Stomach smooth muscle (tissue), 2 donors: ENCODE measurements around the gene SLC44A5.
"Not testable (repeated sequence)": the region's sequence is repeated elsewhere in the genome, so short reads cannot be mapped to it uniquely, and the experiment has no call there.

Experiments used
- H3K27ac ChIP-seq: one replicate; pipeline ENCODE4 v1.7.0; 2013; ENCODE audit warnings: mild to moderate bottlenecking, low read length, inconsistent platforms
- H3K27me3 ChIP-seq, 2 donors: one replicate each; pipeline ENCODE4 v1.7.0; 2013; ENCODE audit warnings: low read length in 2 of 2; ENCODE audit not compliant: insufficient read depth in 2 of 2, control insufficient read depth in 1 of 2
- H3K36me3 ChIP-seq, 2 donors: one replicate each; pipeline ENCODE4 v1.7.0; 2013; ENCODE audit warnings: low read length in 2 of 2; ENCODE audit not compliant: control insufficient read depth in 2 of 2, insufficient read depth in 2 of 2
- H3K4me1 ChIP-seq: one replicate; pipeline ENCODE4 v1.7.0; 2013; ENCODE audit warnings: low read length; ENCODE audit not compliant: control insufficient read depth, insufficient read depth
- H3K4me3 ChIP-seq, 2 donors: one replicate each; pipeline ENCODE4 v1.7.0; 2013; ENCODE audit warnings: low read length in 2 of 2
- H3K9ac ChIP-seq, 2 donors: one replicate each; pipeline ENCODE4 v1.7.0; 2013; ENCODE audit warnings: low read length in 2 of 2, mild to moderate bottlenecking in 1 of 2
- H3K9me3 ChIP-seq, 2 donors: one replicate each; pipeline ENCODE4 v1.7.0; 2013; ENCODE audit warnings: low read length in 2 of 2; ENCODE audit not compliant: control insufficient read depth in 2 of 2
- donor health status: healthy.
- donor health status: Pancreatic carcinoma.

SLC44A5 gene

GRCh38 chr1:75618382-75618781 lies 7.5 kb upstream of the SLC44A5 start:
- Histone ChIP-seq H3K27me3 (peaks cover 8 to 19% of the 10 kb centered on the region in 2 donors), H3K4me3 (no peak overlapping the region), H3K36me3 (no peaks in the 10 kb centered on the region), H3K4me1 (peaks cover 22% of the 10 kb centered on the region), H3K9ac (no peak overlapping the region), H3K27ac (no peak overlapping the region), H3K9me3 (no peaks in the 10 kb centered on the region)

DNA sequence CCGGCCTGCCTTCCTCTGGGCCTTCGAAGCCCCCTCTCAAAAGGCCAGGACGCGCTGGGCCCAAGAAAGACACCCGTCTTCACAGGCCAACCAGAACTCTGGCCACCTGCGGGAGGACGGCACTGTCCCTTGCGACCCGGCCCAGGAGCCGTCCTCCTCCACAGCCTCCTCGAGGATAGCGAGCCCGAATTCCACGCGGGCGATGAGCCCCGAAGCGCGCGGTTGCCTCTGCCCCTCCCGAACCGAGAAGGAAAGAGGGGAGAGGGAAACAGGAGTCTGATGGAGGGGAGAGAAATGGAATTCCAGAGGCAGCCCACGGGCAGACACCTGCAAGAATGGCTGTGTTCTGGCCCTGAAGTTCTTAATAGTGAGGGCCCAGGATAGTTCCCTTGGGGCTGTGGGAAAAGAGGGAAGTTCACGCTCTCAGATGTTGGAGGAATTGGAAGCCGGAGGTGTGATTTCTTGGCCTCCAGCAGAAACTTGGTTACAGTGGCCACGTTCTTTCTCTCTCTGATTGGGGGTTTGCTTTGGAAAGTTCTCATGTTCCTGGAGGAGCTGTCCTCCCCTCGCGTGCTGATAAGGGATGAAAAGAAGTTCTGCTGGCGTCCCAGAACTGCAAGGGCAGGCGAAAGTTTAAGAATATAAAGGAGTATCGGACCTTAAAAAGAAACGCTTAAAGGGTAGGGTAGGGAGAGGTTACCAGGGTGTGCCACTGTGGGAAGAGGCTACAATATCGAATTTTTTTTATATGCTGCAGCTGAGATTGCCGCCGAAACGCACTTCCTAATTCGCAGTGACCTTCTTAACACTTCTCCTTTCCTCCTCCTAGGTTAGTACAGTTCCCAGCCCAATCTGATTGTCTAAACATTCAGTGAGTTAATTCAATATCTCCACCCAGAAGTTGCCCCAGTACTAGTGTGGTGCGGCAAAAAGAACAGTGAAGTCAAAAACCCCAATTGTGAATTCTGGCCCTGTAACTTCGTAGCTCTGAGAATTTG lies 5.8 kb upstream of the SLC44A5 start:
- peaks cover 12 to 33% of the 10 kb centered on the region in 2 donors for H3K27me3 ChIP-seq
- H3K36me3 ChIP-seq = no peaks in the 10 kb centered on the region
- H3K4me3 ChIP-seq = peak overlapping the region; percentile 54 to 75
- no peak overlapping the region for H3K9ac ChIP-seq
- no peaks in the 10 kb centered on the region for H3K9me3 ChIP-seq
- H3K27ac ChIP-seq = no peak overlapping the region
- H3K4me1 ChIP-seq = peaks cover 22% of the 10 kb centered on the region

DNA sequence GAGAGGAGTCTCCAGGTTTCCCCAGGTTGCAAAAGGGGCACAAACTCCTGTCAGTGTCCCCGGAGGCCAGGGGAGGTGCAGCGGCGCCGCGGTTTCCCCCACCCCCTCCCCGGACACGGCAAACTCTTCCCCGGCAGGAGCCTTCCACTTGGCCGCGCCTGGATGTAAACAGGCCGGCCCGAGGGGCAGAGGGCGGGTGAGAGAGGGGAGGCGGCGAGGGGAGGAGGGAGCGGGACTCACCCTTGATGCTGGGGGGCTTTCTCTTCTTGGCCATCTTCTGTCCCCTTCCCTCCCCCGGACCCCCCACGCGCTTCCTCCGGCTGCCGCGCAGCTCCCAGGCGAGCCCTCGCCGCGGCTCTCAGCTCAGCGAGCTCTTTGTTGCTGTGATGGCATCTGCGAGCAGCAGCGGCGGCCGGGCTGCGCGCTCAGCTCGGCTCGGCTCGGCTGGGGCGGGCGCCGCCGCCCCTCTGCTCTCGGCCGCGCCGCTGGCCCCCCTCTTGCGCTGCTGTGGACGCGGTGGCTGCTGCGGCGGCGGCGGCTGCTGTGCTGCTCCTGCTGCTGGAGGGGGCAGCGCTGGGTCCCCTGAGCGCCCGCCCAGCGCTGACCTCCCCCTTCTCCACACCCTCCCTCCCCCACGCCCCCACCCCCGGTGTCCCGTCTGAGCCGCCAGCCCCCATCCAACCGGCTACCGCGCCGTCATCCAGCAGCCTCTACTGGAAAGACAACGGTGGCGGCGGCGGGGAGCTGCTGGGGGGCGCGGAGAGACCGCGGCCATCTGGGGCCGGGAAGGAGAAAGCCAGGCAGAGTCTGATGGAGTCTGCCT lies 4.9 kb upstream of the SLC44A5 start:
- Histone ChIP-seq H3K27ac (no peak overlapping the region), H3K9ac (no peak overlapping the region), H3K9me3 (no peaks in the 10 kb centered on the region), H3K27me3 (peaks cover 12 to 33% of the 10 kb centered on the region in 2 donors), H3K4me3 (peak overlapping the region; percentile 73 to 75), H3K4me1 (peaks cover 22% of the 10 kb centered on the region), H3K36me3 (no peaks in the 10 kb centered on the region)

DNA sequence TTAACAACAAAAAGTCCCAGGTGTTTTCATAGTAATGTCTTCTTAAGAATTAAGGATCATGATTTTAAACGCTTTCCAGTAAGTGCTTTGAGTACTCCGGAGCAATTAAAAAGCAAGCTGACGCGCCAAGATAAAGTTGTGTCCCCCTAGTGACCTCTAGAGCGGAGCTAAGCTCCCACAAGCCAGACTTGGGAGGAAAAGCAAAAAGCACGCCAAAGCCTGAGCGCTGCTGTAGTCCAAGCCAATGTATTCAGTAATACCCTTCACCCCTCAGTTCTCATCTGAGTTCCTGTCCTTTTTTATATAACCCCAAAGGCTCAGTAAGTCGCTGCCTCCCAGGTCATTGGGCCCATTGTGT lies 3.5 kb upstream of the SLC44A5 start:
- no peak overlapping the region for H3K9ac ChIP-seq
- H3K36me3 ChIP-seq = no peaks in the 10 kb centered on the region
- H3K4me3 ChIP-seq = peak overlapping the region; percentile 73 to 75
- peaks cover 22% of the 10 kb centered on the region for H3K4me1 ChIP-seq
- H3K27ac ChIP-seq = no peak overlapping the region
- H3K27me3 ChIP-seq = peaks cover 12 to 33% of the 10 kb centered on the region in 2 donors
- H3K9me3 ChIP-seq = no peaks in the 10 kb centered on the region

- H3K36me3 ChIP-seq = no peaks in the 10 kb centered on the region
- H3K9me3 ChIP-seq = no peaks in the 10 kb centered on the region
- peaks cover 22% of the 10 kb centered on the region for H3K4me1 ChIP-seq
- H3K27ac ChIP-seq = no peak overlapping the region
- no peak overlapping the region for H3K9ac ChIP-seq
- no peak overlapping the region for H3K4me3 ChIP-seq
- peaks cover 12 to 33% of the 10 kb centered on the region in 2 donors for H3K27me3 ChIP-seq
Measured at GRCh38 chr1:75613916-75614315, 3.0 kb upstream of the SLC44A5 start.

DNA sequence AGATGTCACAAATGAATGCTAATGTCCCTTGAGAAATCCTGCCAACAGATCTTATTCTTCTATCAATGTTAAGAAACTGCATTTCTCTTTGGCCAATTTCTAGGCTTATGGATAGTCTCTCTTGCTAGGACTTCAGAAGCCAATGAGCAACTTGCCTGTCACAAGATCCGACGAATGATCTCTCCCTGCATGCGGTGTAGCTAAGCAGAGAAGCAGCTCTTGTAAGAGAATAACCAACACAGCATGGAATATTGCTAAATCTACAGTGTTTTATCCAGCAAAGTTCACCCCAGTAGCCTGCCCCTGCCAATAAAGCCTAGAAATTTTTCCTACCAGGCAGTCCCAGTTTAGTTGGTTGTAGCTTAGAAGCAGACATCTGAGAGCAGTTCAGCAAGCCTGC lies 2.1 kb upstream of the SLC44A5 start:
- H3K4me3 ChIP-seq = no peak overlapping the region
- no peaks in the 10 kb centered on the region for H3K9me3 ChIP-seq
- H3K27me3 ChIP-seq = peaks cover 12 to 33% of the 10 kb centered on the region in 2 donors
- no peaks in the 10 kb centered on the region for H3K36me3 ChIP-seq
- no peak overlapping the region for H3K27ac ChIP-seq
- peaks cover 22% of the 10 kb centered on the region for H3K4me1 ChIP-seq
- no peak overlapping the region for H3K9ac ChIP-seq

- H3K27ac ChIP-seq = no peak overlapping the region
- H3K9me3 ChIP-seq = no peaks in the 10 kb centered on the region
- H3K4me3 ChIP-seq = no peak overlapping the region
- no peaks in the 10 kb centered on the region for H3K27me3 ChIP-seq
- H3K4me1 ChIP-seq = no peaks in the 10 kb centered on the region
- H3K9ac ChIP-seq = no peak overlapping the region
- no peaks in the 10 kb centered on the region for H3K36me3 ChIP-seq
Measured at GRCh38 chr1:75602486-75602885, 8.4 kb downstream of the SLC44A5 start.

DNA sequence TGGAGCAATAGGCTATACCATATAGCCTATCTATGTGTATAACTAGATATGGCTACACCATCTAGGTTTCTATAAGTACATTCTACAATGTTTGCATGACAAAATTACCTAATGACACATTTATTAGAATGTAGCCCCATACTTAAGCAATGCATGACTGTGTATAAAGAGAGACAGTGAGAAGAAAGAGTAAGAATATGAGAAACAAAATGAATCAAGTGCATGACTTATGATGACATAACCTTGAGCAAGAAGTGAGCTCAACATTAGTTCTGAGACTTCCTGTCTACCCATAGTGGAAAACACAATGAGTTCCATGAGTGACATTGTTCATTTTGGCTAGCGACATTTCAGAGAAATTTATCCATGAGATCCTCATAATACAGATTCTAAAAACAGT lies 10.1 kb downstream of the SLC44A5 start:
- no peak overlapping the region for H3K27ac ChIP-seq
- H3K36me3 ChIP-seq = no peaks in the 10 kb centered on the region
- no peak overlapping the region for H3K9ac ChIP-seq
- H3K27me3 ChIP-seq = no peaks in the 10 kb centered on the region
- H3K4me1 ChIP-seq = no peaks in the 10 kb centered on the region
- no peak overlapping the region for H3K4me3 ChIP-seq
- no peaks in the 10 kb centered on the region for H3K9me3 ChIP-seq

DNA sequence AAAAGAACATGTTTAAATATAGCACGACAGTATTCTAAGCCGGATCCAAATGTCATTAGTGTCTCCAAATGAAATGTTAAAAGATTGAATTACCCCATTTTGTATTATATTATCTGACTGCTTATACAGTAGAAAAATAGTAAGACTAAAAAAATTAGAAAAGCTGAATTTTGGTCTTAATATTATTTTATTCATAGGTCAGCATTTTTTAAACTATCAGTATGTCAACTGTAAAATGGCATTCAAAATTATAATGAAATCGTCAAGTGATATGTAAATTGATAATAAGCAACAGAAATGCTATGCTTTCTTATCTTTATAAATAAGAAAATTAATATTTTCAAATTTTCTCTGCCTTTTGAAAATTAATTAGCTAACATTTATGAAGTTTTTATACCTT lies 16.6 kb downstream of the SLC44A5 start:
- Histone ChIP-seq H3K9me3 (no peaks in the 10 kb centered on the region), H3K27ac (no peak overlapping the region), H3K27me3 (peaks cover 0 to 2% of the 10 kb centered on the region in 2 donors), H3K9ac (no peak overlapping the region), H3K4me3 (no peak overlapping the region), H3K36me3 (no peaks in the 10 kb centered on the region), H3K4me1 (no peaks in the 10 kb centered on the region)

GRCh38 chr1:75593457-75593856 lies 17.5 kb downstream of the SLC44A5 start:
- not testable (repeated sequence) for H3K9ac ChIP-seq, H3K4me3 ChIP-seq, H3K4me1 ChIP-seq, H3K9me3 ChIP-seq, H3K27ac ChIP-seq, H3K27me3 ChIP-seq, H3K36me3 ChIP-seq
